Right lobe of liver (tissue), 6 donors: ENCODE data around the gene CT55. TPM values are rescaled to one million over a fixed set of nuclear protein-coding genes. Genes with fewer than 3 reads are reported as not detected.
A peak's percentile ranks its signal among the peaks of the same experiment; 100 is the strongest.

Experiments used
- ATAC-seq, 4 donors: fragments of 200-7000 bp; cut with Tn5 transposase; one replicate each; pipeline ENCODE4 v1.9.1; 2020; ENCODE audit warnings: mild to moderate bottlenecking in 4 of 4, moderate library complexity in 4 of 4
- DNase-seq, 3 donors: peaks; one replicate each; pipeline ENCODE4 v3.0.0-alpha.2; 2020
- H3K27ac ChIP-seq, 3 donors: fragments of 200-600 bp; one replicate each; pipeline ENCODE4 v1.8.0; 2022
- H3K27me3 ChIP-seq, 2 donors: fragments of 200-600 bp; one replicate each; pipeline ENCODE4 v1.8.0; 2022
- H3K36me3 ChIP-seq, 4 donors: fragments of 200-600 bp; sonication (generic) in 1 of 4; one replicate each; pipeline versions ENCODE4 v1.5.1 to v1.8.0; 2017 to 2022; ENCODE audit warnings: control low read depth in 1 of 4
- H3K4me1 ChIP-seq, 4 donors: fragments of 200-600 bp; sonication (generic) in 1 of 4; one replicate each; pipeline versions ENCODE4 v1.5.1 to v1.8.0; 2017 to 2022; ENCODE audit warnings: control low read depth in 1 of 4
- H3K4me3 ChIP-seq, 3 donors: fragments of 200-600 bp; one replicate each; pipeline ENCODE4 v1.8.0; 2022
- H3K9me3 ChIP-seq, 4 donors: fragments of 200-600 bp; sonication (generic) in 1 of 4; one replicate each; pipeline versions ENCODE4 v1.5.1 to v1.8.0; 2017 to 2022; ENCODE audit warnings: control low read depth in 1 of 4
- CTCF ChIP-seq, 4 donors: fragments of 200-600 bp in 3 of 4; fragments of 450-650 bp in 1 of 4; IDR thresholded peaks; one replicate each; pipeline versions ENCODE4 v1.5.1 to v1.8.0; 2016 to 2022; ENCODE audit warnings: antibody characterized with exemption in 4 of 4, mild to moderate bottlenecking in 2 of 4
- POLR2A ChIP-seq: fragments of 450-650 bp; IDR thresholded peaks from one replicate; pipeline ENCODE4 v1.6.1; 2017; ENCODE audit warnings: antibody characterized with exemption, mild to moderate bottlenecking
- WGBS: methylation state at CpG from one replicate; pipeline ENCODE4 v1.1.6; 2018; ENCODE audit warnings: low coverage, low lambda C conversion rate; ENCODE audit not compliant: insufficient coverage; ENCODE audit errors: missing lambda C conversion rate; 5-methylcytosine and 5-hydroxymethylcytosine counted together
- intact Hi-C, 2 donors: fragments of 100-400 bp; cut with DNase I; formaldehyde crosslinking; loops; one replicate each; pipeline versions ENCODE4 v1.11.2 to v1.14.1; 2022
- total RNA-seq, 6 experiments: library from RNA; depleted of rRNA in 2 of 6; stranded (reverse); fragments of >200 nt in 2 of 6; fragmentation: NEBNext Ultra II Directional in 3 of 6; extraction: Animal tissue kit (Norgen Biotek cat#: 25700) in 3 of 6; gene quantifications; one replicate each; pipeline versions ENCODE4 v1.1.0 to v1.2.4, GENCODE V29; 2016 to 2023
- donor health status: DM: no; HTN: yes; CAD: no.
- donor health status: DM: no; HTN: no; CAD: no.
- donor health status: DM: no; HTN: no; CAD: no.
- donor health status: DM: no; HTN: yes; CAD: no.
- donor health status: DM: no; HTN: yes; CAD: no.

The CT55 gene
- total RNA-seq, 6 experiments from 2014 or later: not detected

GRCh38 chrX:135194684-135195083 lies 23.5 kb upstream of the CT55 start:
- Histone ChIP-seq H3K27me3 (no peaks in the 10 kb centered on the region), H3K9me3 (no peaks in the 10 kb centered on the region), H3K4me3 (no peak overlapping the region), H3K27ac (no peak overlapping the region), H3K36me3 (no peaks in the 10 kb centered on the region), H3K4me1 (no peaks in the 10 kb centered on the region)
- DNase-seq (no peak), ATAC-seq (no peak)
- 80% methylated on average over 1 of the region's 16 CpGs for WGBS
- TF ChIP-seq POLR2A (no peak), CTCF (IDR thresholded peaks at IDR 0.05) (no peak)
- intact Hi-C loops: no loop called here

DNA sequence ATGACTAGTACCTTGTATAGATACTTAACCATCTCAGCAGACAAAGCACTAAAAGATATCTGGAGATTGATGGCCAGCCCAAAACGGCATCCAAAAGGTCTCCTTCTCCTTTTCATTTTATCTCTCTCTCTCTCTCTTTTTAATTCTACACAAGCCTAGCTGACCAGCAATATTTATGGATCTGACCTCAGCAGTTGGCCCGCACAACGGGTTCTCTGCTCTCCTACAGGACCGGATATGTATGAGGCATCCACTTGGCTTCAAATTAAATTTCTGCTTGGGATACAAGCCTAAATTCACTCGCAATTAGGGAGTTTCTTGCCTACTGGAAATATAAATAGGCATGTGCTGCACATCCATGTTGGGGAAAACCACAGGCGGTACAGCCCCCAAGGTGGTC lies 22.5 kb upstream of the CT55 start:
- ATAC-seq: no peak
- TF ChIP-seq CTCF (IDR thresholded peaks at IDR 0.05) (no peak), POLR2A (no peak)

DNA sequence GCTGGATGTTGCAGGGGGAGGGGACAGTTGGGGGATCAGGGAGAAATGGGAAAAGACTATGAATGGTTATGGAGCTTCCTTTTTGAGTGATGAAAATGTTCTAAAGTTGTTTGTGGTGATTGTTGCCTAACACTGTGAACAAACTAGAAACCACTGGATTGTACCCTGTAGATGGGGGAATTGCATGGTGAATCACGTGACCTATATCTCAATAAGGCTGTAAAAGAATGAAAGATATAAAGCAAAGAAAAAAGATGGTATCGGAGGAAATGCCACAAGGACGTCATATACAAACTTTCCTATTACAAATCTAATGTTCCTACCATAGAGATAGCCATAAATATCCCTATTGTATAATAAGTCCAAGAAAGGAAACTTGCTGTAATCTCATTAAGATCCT lies 20.6 kb upstream of the CT55 start:
- H3K4me3 ChIP-seq: no peak overlapping the region
- ATAC-seq: no peak
- no peaks in the 10 kb centered on the region for H3K36me3 ChIP-seq
- 39% methylated on average over 3 of the region's 3 CpGs for WGBS
- H3K27me3 ChIP-seq: no peaks in the 10 kb centered on the region
- no peaks in the 10 kb centered on the region for H3K9me3 ChIP-seq
- TF ChIP-seq CTCF (IDR thresholded peaks at IDR 0.05) (no peak), POLR2A (no peak)
- no peaks in the 10 kb centered on the region for H3K4me1 ChIP-seq
- no peak overlapping the region for H3K27ac ChIP-seq
- intact Hi-C loops: no loop called here
- DNase-seq: no peak

More for the DNA sequence above, 22.5 kb upstream of the CT55 start:
- Histone ChIP-seq H3K4me3 (no peak overlapping the region), H3K36me3 (no peaks in the 10 kb centered on the region), H3K27me3 (no peaks in the 10 kb centered on the region), H3K27ac (no peak overlapping the region), H3K9me3 (no peaks in the 10 kb centered on the region), H3K4me1 (no peaks in the 10 kb centered on the region)
- no peak for DNase-seq
- intact Hi-C loops: no loop called here
- 68% methylated on average over 6 of the region's 6 CpGs for WGBS

GRCh38 chrX:135185795-135186443 lies 14.7 kb upstream of the CT55 start:
- TF ChIP-seq CTCF (IDR thresholded peaks at IDR 0.05) (peak; percentile 42 to 52 (median 50)), POLR2A (no peak)
- Histone ChIP-seq H3K4me1 (no peaks in the 10 kb centered on the region), H3K9me3 (no peaks in the 10 kb centered on the region), H3K27ac (no peak overlapping the region), H3K4me3 (no peak overlapping the region), H3K27me3 (no peaks in the 10 kb centered on the region), H3K36me3 (no peaks in the 10 kb centered on the region)
- DNase-seq (no peak), ATAC-seq (peak; percentile 84 to 91 (median 86))
- WGBS: 16% methylated on average over 5 of the region's 8 CpGs
- intact Hi-C loops: no loop called here
